GM12873 (cell line): ENCODE data around the gene WAPL.

Experiments used
- CTCF ChIP-seq: IDR thresholded peaks from 2 replicates; pipeline ENCODE4 v1.5.1; 2012; ENCODE audit warnings: low read depth, mild to moderate bottlenecking, moderate library complexity, low read length, control low read depth; ENCODE audit not compliant: insufficient read depth; ENCODE audit errors: missing control alignments

The WAPL gene

DNA sequence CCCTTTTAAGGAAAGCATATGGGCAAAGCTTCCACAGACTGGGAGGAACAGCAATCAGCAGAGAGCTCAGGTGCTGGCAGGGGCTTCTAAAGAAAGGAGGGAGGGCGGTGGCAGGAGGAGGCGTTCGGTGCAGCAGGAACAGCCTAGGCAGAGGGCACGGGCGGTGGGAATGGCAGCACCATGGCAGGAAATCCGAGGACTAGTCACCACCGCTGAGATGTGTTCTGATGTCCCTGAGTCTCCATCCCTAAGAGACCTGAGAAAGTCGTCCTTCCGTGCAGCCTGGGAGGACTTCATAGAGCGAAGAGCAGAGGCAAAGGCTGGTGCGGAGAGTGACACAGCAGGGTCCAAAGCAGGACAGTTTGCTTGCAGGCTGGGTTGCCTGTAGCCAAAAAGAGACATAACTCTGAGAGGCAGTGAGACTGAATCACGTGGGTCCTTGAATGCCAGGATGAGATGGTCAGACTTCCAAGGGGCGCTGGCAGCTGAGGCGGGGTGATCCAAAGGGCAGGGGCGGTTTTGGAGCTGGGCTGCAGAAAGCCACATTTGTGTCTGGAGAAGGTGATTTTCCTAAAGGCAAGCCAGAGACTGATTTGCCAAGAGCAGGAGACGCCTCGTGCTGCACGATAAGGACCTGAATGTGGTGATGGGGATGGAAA is 119.2 kb downstream of the WAPL start:
- TF ChIP-seq CTCF, result no peak

DNA sequence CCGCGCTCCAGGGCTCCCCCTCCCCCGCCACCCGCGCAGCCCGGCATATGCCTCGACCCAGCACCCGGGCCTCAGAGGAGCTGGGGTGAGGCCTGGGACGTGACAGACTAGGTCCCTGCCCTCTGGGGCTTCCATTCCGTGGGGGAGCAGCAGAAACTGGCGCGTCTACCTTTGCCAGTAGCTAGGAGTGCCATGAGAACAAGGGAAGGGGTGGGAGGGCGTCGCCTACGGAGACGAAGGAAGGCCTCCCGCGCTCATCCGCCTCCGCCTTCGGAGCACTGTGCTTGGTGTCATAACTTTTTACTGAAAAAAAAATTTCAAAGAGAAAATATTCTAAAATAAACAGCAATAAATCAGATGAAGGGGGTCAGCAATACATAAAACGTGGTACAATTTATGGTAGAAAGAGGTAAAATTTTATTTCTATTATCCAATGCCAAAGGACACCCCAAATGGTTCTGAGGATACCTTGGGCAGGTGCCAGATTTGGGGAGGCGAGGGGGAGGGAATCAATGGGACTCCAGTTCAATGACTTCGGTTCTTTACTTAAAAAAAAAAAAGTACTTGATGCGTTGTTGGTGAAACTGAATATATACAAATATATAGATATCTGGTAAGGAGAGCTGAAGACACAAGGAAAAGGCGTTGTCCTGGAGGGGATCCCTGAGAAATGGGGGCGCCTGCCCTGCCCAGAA is 119.9 kb downstream of the WAPL start:
- no peak for TF ChIP-seq CTCF

DNA sequence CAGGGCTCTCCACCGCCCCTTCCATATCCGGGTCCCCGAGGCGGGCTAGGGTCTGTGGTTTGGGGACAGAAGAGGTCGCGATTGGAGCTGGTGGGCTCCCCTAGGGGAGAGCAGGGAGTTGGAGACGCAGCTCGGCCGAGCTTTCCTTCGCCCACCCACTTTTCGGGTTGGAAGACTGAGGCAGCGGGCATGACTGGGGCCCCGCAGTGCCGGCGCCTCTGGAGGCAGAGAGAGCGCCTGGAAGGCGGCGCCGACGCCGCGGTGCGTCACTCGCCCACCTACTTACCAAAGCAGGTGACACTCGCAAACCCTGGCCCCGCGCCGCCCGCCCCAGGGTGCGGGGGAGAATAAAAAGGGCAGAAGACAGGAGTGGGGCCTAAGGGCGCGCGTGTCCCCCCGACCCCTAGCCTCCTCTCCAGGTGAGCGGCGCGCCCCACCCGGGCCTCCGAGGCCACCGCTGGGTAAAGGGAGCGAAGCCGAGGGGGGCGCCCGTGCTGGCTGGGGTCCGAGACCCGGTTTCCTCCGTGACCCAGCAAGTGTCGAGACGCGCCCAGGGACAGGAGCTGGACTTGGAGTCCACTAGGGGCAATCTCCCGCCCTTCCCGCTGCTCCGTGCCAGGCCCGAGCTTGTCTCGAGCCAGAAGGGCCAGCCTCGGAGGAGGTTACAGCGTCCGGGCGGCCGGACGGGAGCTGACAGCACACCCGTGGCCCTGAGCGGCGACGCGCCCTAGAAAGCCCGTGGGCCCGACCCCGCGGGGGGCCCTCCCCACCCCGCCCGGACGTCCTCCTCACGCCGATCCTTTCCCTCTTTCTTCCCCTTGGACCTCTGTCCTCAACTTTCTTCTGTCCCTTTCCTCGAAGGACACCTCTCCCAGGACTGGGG is 120.6 kb downstream of the WAPL start:
- no peak for TF ChIP-seq CTCF

DNA sequence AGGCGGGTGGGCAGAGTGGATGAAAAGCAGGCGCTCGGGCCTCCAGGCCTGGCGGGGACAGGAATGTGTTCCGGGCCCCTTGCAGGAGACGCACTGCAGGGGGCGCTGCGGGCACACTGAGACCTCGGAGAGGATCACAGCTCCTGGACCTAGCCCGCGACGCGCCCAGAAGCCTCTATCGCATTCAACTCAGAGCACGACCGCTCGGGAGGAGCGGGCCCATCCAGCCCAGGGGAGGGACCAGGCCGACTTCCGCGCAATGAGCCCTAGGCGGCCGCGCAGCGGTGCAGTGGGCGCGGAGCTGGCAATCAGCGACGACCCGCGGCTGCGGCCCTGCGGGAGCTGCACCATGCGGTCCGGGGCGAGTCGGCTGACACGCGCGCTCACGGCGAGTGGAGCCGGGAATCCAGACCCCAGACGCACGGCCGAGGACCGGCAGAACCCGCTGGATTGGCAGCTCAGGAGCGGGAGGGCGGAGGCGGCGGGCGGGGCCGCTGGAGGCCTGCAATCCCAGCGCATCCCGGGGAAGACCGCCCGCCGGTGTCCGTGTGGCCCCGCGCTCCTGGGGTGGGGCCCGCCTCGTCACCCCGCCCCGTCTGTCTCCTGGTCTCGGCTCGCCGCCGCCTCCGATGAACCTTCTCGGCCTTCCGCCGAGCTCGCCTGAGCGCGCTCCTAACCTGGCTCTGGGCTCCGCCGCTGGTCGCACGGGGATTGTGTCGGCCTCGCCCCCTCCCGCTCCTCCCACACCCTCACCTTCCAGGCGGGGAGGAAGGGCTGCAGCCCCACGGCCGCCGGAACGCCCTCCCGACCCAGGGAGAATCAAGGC is 121.5 kb downstream of the WAPL start:
- TF ChIP-seq CTCF, result peak; percentile 93

DNA sequence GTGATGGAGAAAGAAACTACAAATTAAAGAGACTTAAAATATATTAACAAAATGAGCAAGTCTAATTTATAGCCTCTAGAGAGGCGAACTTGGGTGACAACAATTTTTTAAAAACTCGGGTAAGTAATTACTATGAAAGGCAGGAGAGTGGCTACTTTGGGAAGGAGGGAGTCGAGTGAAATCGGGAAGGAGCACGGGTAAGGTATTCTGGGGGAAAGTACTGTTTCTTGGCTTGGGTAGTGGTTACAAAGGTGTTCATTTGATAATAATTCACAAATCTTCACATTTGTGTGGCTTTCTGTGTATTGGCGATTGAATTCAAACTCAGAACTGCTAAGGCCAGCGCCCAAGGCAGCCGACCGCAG is 122.1 kb downstream of the WAPL start:
- TF ChIP-seq CTCF, result no peak

- no peak for TF ChIP-seq CTCF
Measured at GRCh38 chr10:86397120-86397519, 124.5 kb downstream of the WAPL start.
